ENCODE results near the gene GABRR2. TPM values are rescaled to one million over a fixed set of nuclear protein-coding genes. Genes with fewer than 3 reads are reported as not detected.
A peak's percentile ranks its signal among the peaks of the same experiment; 100 is the strongest.

Gene GABRR2
- total RNA-seq, 1 donor from 2014 or later: 0.51 TPM

- DNase-seq: no peak
These were observed 24.5 kb downstream of the GABRR2 start for GRCh38 chr6:89290401-89291155.

GRCh38 chr6:89289710-89290109, 25.4 kb downstream of the GABRR2 start:
- no peak for DNase-seq

- DNase-seq: no peak
These were observed 27.6 kb downstream of the GABRR2 start for GRCh38 chr6:89287351-89288028.

GRCh38 chr6:89286516-89286915, 28.6 kb downstream of the GABRR2 start:
- DNase-seq: no peak

GRCh38 chr6:89284963-89285735, 29.9 kb downstream of the GABRR2 start:
- DNase-seq: no peak

GRCh38 chr6:89284081-89284480, 31.0 kb downstream of the GABRR2 start:
- DNase-seq: no peak

GRCh38 chr6:89282749-89283148, 32.4 kb downstream of the GABRR2 start:
- no peak for DNase-seq

GRCh38 chr6:89281779-89282246, 33.3 kb downstream of the GABRR2 start:
- DNase-seq: peak; percentile 68

GRCh38 chr6:89278956-89279355, 36.1 kb downstream of the GABRR2 start:
- DNase-seq: no peak

- no peak for DNase-seq
These were observed 39.2 kb downstream of the GABRR2 start for GRCh38 chr6:89275900-89276299.

GRCh38 chr6:89273816-89274215, 41.3 kb downstream of the GABRR2 start:
- DNase-seq: no peak

- DNase-seq: no peak
These were observed 42.5 kb downstream of the GABRR2 start for GRCh38 chr6:89272596-89272995.

GRCh38 chr6:89270951-89271721, 44.0 kb downstream of the GABRR2 start:
- no peak for DNase-seq

GRCh38 chr6:89269981-89270380, 45.1 kb downstream of the GABRR2 start:
- no peak for DNase-seq

- no peak for DNase-seq
These were observed 45.8 kb downstream of the GABRR2 start for GRCh38 chr6:89269252-89269651.

- no peak for DNase-seq
These were observed 46.3 kb downstream of the GABRR2 start for GRCh38 chr6:89268776-89269175.

GRCh38 chr6:89267918-89268317, 47.2 kb downstream of the GABRR2 start:
- DNase-seq: no peak

- no peak for DNase-seq
These were observed 50.8 kb downstream of the GABRR2 start for GRCh38 chr6:89264296-89264695.

- DNase-seq: peak; percentile 52
These were observed 54.3 kb downstream of the GABRR2 start for GRCh38 chr6:89260832-89261231.

- DNase-seq: no peak
These were observed 54.8 kb downstream of the GABRR2 start for GRCh38 chr6:89260310-89260709.

GRCh38 chr6:89258912-89259311, 56.2 kb downstream of the GABRR2 start:
- no peak for DNase-seq

GRCh38 chr6:89257781-89258180, 57.3 kb downstream of the GABRR2 start:
- DNase-seq: no peak

GRCh38 chr6:89257346-89257745, 57.8 kb downstream of the GABRR2 start:
- DNase-seq: no peak

All from dermis blood vessel endothelial cell (primary cell).